HG02884 (cell line): ENCODE measurements around the gene ARID4A.
A peak's percentile ranks its signal among the peaks of the same experiment; 100 is the strongest.
"Not testable (repeated sequence)": the region's sequence is repeated elsewhere in the genome, so short reads cannot be mapped to it uniquely, and the experiment has no call there.

ENCODE experiments used
- ATAC-seq: cut with Tn5 transposase; IDR thresholded peaks from one replicate; pipeline ENCODE4 v1.9.1; 2021; ENCODE audit warnings: mild to moderate bottlenecking, moderate library complexity; ENCODE audit not compliant: unreplicated experiment

Gene ARID4A

GRCh38 chr14:58353516-58354299, 55.4 kb downstream of the ARID4A start:
- no peak for ATAC-seq

DNA sequence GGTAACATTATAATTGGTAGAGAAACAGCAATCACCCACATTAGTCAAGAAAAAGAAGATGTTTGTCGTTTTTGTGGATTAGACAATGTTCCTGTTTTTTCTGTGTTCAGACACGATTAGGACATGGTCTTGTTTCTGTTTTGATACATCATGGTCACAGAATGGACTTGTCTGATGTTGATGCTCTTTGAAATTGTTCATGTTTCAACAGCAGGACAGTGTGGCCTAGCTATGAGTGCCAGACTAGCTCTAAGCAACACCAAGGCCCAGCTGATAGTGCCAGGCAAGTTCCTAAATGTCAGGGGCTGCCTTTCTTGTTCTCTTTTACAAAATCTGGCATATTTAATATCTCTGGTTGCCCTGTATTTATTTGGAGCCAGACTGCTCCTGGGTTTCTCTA, 56.5 kb downstream of the ARID4A start:
- ATAC-seq: no peak

- no peak for ATAC-seq
Observed at GRCh38 chr14:58356268-58356667, 57.9 kb downstream of the ARID4A start.

DNA sequence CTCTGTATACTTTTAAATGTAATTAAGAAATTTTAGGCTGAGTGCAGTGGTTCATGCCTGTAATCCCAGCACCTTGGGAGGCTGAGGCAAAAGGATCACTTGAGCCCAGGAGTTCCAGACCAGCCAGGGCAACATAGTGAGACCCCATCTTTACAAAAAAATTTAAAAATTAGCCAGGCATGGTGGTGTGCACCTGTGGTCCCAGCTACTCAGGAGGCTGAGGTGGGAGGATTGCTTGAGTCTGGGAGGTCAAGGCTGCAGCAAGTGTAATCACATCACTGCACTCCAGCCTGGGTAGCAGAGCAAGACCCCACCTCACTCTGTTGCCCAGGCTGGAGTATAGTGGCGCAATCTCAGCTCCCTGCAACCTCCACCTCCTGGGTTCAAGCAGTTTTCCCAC, 63.9 kb downstream of the ARID4A start:
- ATAC-seq: not testable (repeated sequence)

DNA sequence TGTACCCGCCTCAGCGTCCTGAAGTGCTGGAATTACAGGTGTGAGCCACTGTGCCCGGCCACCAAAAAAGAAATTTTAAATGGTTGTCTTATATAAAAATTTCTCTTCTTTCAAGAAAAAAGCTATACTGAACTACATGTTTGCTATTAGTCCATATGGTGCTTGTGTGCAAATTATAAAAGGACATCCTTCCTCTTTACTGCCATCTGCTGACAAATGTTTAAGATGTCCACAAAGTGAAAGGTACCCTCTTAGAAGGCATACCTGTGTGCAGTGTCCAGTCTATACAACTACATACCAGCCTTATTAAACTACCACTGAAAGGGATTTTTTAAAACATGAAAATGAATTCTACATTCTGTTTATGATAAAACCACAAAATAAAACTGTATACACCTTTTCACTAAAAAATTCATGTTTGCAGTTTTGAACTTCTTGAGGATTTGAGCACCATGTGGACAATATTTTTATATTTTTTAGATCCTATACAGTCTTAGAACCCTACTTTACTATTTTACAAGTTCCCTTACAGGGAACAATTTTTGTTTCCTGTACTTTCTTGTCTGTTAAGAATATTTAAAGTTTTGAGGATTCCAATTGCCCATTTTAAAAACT, 64.5 kb downstream of the ARID4A start:
- ATAC-seq: no peak

DNA sequence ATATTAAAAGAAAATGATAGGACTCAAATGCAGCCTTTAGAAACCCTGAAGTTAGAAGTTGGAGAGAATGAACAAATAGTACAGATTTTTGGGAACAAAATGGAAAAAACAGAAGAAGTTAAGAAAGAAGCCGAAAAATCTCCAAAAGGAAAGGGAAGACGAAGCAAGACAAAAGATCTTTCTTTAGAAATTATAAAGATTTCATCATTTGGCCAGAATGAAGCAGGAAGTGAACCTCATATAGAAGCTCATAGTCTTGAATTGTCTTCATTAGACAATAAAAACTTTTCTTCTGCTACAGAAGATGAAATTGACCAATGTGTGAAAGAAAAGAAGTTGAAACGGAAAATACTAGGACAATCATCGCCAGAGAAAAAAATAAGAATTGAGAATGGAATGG, 66.0 kb downstream of the ARID4A start:
- no peak for ATAC-seq

DNA sequence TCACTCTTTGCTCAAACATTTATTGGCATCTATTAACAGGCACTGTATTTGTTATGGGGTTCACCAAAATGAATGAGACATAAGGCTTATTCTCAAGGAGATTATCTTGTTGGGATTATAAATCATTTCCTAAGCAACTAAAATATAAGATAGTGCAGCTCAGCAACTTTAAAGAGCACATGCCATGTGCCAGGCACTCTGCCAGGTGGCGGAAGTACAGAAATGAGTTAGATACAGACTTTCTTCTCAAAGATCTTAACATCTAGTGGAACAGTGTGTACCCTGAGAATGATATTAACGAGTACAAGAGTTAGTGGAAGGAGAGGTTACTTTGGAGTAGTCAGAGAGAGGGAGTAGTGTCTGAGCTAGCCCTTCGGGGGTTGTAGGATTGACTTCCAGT, 68.9 kb downstream of the ARID4A start:
- no peak for ATAC-seq

DNA sequence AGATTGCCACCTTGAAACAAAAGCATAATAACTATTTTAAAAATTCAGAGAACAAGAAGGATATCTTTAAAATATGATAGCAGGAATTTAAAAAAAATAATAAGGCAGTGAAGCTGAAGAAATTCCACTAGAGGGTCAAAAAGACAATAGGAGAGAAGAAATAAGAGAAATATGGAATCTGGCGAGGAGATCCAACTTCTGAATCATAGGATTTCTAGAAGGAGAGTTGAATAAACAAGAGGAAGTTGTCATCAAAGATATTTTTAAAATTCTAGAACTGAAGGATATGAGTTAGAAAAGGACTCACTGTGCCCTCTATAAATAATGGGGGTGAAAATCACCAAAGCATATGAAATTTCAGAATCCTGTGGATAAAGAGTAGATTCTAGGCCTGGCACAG, 70.6 kb downstream of the ARID4A start:
- ATAC-seq: no peak

GRCh38 chr14:58376791-58377190, 78.4 kb downstream of the ARID4A start:
- ATAC-seq: no peak

- ATAC-seq: no peak
Observed at GRCh38 chr14:58390830-58391229, 92.5 kb downstream of the ARID4A start.

GRCh38 chr14:58395562-58395811, 97.1 kb downstream of the ARID4A start:
- no peak for ATAC-seq

- ATAC-seq: peak; percentile 89
Observed at GRCh38 chr14:58395812-58396788, 97.7 kb downstream of the ARID4A start, which contains the start of gene TOMM20L. TSS of gene TOMM20L (plus strand) at chr14:58395930. CDS start at chr14:58395958, 28 bp downstream.

DNA sequence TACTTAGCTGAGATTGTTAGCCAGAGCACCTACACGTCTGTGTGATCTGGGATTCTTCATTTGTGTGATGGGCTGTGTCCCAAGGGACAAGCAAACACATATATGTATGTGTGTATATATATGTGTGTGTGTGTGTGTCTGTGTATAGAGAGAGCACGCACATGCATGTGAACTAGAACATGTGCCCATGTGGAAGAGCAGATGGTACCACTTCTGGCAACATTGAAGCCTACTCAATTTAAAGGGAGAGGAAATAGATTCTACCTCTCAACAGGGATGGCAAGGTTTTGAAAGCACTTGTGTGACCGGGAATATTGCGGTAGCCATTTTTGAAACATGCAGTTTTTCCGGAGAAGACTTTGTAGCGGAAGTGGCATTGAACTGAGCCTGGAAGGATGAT, 98.8 kb downstream of the ARID4A start:
- no peak for ATAC-seq

DNA sequence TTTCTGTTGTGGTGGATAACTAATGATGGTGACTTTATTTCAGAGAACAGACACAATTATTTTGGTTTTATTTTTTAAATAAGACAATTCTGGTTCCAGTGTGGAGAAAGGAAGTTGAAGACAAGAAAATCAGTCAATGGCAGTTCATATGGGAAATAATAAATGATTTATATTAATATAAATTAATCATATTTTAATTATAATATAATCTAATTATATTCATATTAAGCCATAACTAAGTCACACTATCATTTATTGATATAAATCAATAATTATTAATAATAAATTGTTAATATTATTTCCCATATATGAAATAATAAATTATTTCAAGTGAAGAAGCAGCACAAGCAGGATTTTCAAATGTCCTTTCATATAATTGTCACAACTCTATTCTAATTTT, 100.1 kb downstream of the ARID4A start:
- ATAC-seq: no peak

GRCh38 chr14:58398895-58399294, 100.5 kb downstream of the ARID4A start:
- no peak for ATAC-seq

- no peak for ATAC-seq
Observed at GRCh38 chr14:58401587-58401986, 103.2 kb downstream of the ARID4A start.

- ATAC-seq: no peak
Observed at GRCh38 chr14:58408681-58409215, 110.4 kb downstream of the ARID4A start.

- ATAC-seq: no peak
Observed at GRCh38 chr14:58414845-58415244, 116.5 kb downstream of the ARID4A start.

GRCh38 chr14:58415636-58416547, 117.5 kb downstream of the ARID4A start:
- ATAC-seq: no peak

DNA sequence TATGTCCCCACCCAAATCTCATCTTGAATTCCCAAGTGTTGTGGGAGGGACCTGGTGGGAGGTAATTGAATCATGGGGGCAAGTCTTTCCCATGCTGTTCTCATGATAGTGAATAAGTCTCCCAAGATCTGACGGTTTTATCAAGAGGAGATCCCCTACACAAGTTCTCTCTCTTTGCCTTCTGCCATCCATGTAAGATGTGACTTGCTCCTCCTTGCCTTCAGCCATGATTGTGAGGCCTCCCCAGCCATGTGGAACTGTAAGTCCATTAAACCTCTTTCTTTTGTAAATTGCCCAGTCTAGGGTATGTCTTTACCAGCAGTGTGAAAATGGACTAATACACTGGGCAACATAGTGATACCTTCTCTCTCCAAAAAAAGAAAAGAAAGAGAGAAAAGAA, 118.6 kb downstream of the ARID4A start:
- ATAC-seq: not testable (repeated sequence)
